ENCODE results near the gene VAT1L. TPM values are rescaled to one million over a fixed set of nuclear protein-coding genes. Genes with fewer than 3 reads are reported as not detected.

Gene VAT1L
- total and polyA plus RNA-seq, 12 donors: 18.1 to 103 (median 38.2) TPM

- WGBS, 4 donors: 20 to 36% (median 24%) methylated on average over 2 of the region's 2 CpGs
- intact Hi-C loops (cut with DNase I): loop anchor here (5.0 to 10.0 kb wide), 2 partner anchors 105 to 192 kb away; no protein-coding TSS in a partner anchor
- no peak overlapping the region for H3K27ac ChIP-seq
- H3K36me3 ChIP-seq (replicated peaks in 1 of 2): no peaks in the 10 kb centered on the region
- no peaks in the 10 kb centered on the region for H3K4me1 ChIP-seq (replicated peaks in 1 of 2)
- no peaks in the 10 kb centered on the region for H3K27me3 ChIP-seq
- TF ChIP-seq, protein P1, sequence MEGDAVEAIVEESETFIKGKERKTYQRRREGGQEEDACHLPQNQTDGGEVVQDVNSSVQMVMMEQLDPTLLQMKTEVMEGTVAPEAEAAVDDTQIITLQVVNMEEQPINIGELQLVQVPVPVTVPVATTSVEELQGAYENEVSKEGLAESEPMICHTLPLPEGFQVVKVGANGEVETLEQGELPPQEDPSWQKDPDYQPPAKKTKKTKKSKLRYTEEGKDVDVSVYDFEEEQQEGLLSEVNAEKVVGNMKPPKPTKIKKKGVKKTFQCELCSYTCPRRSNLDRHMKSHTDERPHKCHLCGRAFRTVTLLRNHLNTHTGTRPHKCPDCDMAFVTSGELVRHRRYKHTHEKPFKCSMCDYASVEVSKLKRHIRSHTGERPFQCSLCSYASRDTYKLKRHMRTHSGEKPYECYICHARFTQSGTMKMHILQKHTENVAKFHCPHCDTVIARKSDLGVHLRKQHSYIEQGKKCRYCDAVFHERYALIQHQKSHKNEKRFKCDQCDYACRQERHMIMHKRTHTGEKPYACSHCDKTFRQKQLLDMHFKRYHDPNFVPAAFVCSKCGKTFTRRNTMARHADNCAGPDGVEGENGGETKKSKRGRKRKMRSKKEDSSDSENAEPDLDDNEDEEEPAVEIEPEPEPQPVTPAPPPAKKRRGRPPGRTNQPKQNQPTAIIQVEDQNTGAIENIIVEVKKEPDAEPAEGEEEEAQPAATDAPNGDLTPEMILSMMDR (IDR thresholded peaks at IDR 0.05): peak; percentile 23 to 63 (median 56)
- no peak for TF ChIP-seq POLR2A (IDR thresholded peaks at IDR 0.05)
- H3K4me3 ChIP-seq: no peak overlapping the region
- no peaks in the 10 kb centered on the region for H3K9me3 ChIP-seq (replicated peaks in 1 of 3)
- DNase-seq: peak in 4 of 7 donors; percentile 21 to 50 (median 28)
These were observed 5.7 kb upstream of the VAT1L start for GRCh38 chr16:77782694-77783093.

- TF ChIP-seq, protein P1 (IDR thresholded peaks at IDR 0.05): peak in 2 of 6 experiments; percentile 9 to 24
- no peak for TF ChIP-seq POLR2A (IDR thresholded peaks at IDR 0.05)
- H3K27me3 ChIP-seq: peaks cover 13% of the 10 kb centered on the region
- H3K9me3 ChIP-seq (replicated peaks in 1 of 3): no peaks in the 10 kb centered on the region
- H3K27ac ChIP-seq: no peak overlapping the region
- intact Hi-C loops (cut with DNase I): loop anchor here (5.0 to 10.0 kb wide), 2 partner anchors 107 to 190 kb away; no protein-coding TSS in a partner anchor
- 47 to 87% (median 77%) methylated on average over 3 to 38 of the region's 38 CpGs for WGBS, 4 donors
- DNase-seq: no peak
- no peak overlapping the region for H3K4me3 ChIP-seq
- H3K4me1 ChIP-seq (replicated peaks in 1 of 2): peaks cover 0 to 6% of the 10 kb centered on the region in 2 donors
- no peaks in the 10 kb centered on the region for H3K36me3 ChIP-seq (replicated peaks in 1 of 2)
These were observed 3.7 kb upstream of the VAT1L start for GRCh38 chr16:77784441-77785372.

DNA sequence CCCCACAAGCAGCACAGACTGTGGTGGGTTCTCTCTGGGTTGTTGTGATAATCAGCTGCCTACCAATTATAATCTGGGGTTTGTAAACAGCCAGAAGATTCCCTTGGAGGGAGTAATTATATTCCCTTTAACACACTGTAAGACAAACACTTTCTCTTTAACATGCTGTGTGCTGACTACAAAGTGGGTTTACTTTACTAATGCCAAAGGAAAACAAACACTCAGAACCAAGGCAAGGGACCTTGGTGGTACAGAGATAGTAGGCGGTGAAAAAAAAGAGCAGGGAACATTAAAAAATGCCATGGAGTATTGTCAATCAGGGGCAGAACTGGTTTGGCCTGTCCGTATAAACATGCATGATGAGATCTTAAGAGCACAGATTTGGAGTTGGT, 3.0 kb upstream of the VAT1L start:
- TF ChIP-seq, protein P1 (IDR thresholded peaks at IDR 0.05): no peak
- no peak for TF ChIP-seq POLR2A (IDR thresholded peaks at IDR 0.05)
- 78 to 84% (median 83%) methylated on average over 2 of the region's 2 CpGs for WGBS, 4 donors
- Histone ChIP-seq H3K27me3 (peaks cover 20% of the 10 kb centered on the region), H3K4me1 (replicated peaks in 1 of 2) (peaks cover 0 to 6% of the 10 kb centered on the region in 2 donors), H3K4me3 (no peak overlapping the region), H3K36me3 (replicated peaks in 1 of 2) (no peaks in the 10 kb centered on the region), H3K9me3 (replicated peaks in 1 of 3) (no peaks in the 10 kb centered on the region), H3K27ac (no peak overlapping the region)
- intact Hi-C loops (cut with DNase I): loop anchor here in 1 of 2 donors (10.0 kb wide), 1 partner anchor 189 kb away; no protein-coding TSS in a partner anchor
- DNase-seq: no peak

DNA sequence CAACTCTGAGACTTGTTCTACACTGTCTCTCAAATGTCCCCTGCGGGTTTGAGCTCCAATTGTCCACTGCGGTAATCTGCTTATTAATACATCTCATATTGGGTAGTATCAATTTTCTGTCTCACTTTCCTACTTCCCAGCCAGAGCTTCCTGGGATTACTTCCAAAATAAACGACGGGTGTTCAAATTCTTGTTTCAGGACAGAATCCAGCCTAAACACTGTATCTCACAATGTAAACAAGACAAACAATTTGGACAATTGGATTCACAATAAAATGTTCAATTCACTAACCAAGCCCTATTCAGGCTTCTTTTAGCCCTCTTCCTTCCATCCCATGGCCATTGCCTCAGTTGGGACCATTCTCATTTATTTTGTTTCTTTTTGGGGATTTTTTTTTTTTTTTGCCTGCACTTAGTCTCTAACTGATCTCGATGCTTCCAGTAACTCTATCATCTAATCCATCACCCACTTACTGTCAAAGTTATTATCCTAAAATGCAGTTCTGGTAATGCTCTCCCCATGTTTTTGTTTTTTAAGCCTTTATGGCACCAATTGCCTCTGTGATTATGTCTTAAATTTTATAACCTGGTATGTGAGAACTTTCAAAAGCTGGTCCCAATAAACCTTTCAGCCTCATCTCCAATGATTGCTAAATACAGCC, 2.0 kb upstream of the VAT1L start:
- TF ChIP-seq, protein P1 (IDR thresholded peaks at IDR 0.05): no peak
- no peak for TF ChIP-seq POLR2A (IDR thresholded peaks at IDR 0.05)
- peaks cover 0 to 6% of the 10 kb centered on the region in 2 donors for H3K4me1 ChIP-seq (replicated peaks in 1 of 2)
- no peaks in the 10 kb centered on the region for H3K36me3 ChIP-seq (replicated peaks in 1 of 2)
- no peak for DNase-seq
- H3K4me3 ChIP-seq: no peak overlapping the region
- H3K27ac ChIP-seq: no peak overlapping the region
- WGBS, 4 donors: 68 to 73% (median 70%) methylated on average over 5 of the region's 5 CpGs
- H3K27me3 ChIP-seq: peaks cover 21% of the 10 kb centered on the region
- H3K9me3 ChIP-seq (replicated peaks in 1 of 3): no peaks in the 10 kb centered on the region
- intact Hi-C loops (cut with DNase I): loop anchor here in 1 of 2 donors (10.0 kb wide), 1 partner anchor 188 kb away; no protein-coding TSS in a partner anchor

Data from adrenal gland (tissue), 12 donors.